Measurements from ENCODE around the gene DGAT2. TPM values are rescaled to one million over a fixed set of nuclear protein-coding genes. Genes with fewer than 3 reads are reported as not detected.
A peak's percentile ranks its signal among the peaks of the same experiment; 100 is the strongest.

Gene DGAT2
- total and polyA plus RNA-seq, 5 donors from 2014 or later: 0.17 to 0.47 (median 0.42) TPM; not detected in 2

DNA sequence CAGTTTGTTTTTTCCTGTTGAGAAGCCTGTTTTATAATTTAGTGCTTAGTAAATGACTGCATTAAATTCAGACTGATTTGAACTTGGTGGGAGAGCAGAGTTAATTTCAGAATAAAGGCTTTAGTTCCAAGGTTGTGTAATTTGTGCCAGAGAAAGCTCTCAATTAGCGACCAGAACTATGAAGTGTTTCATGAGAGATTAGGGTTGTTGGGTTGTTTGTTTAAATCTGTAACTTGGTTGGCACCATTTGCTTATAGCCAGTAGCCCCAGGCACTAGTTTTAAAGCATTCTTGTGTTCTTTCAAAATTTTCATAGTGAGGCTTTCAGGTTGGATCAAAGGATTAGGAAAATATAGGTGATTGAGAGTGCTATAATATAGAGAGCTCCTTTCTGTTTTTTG lies 71.9 kb downstream of the DGAT2 start:
- peaks cover 29 to 44% (median 35%) of the 10 kb centered on the region in 4 donors for H3K4me1 Mint-ChIP-seq
- peaks cover 3% of the 10 kb centered on the region for H3K36me3 ChIP-seq (ENCODE audit: control insufficient read depth, insufficient read depth, low read length)
- no peak for DNase-seq
- no peak for ATAC-seq (ENCODE audit: low read depth in 2 of 2)
- H3K27me3 Mint-ChIP-seq: no peaks in the 10 kb centered on the region
- no peaks in the 10 kb centered on the region for H3K9me3 Mint-ChIP-seq
- H3K4me3 ChIP-seq (ENCODE audit: low read depth, low read length): no peak overlapping the region
- H3K4me1 ChIP-seq (ENCODE audit: control insufficient read depth, insufficient read depth, low read length, poor library complexity, severe bottlenecking): no peaks in the 10 kb centered on the region
- H3K27me3 ChIP-seq (ENCODE audit: control insufficient read depth, insufficient read depth, low read length): no peaks in the 10 kb centered on the region
- H3K36me3 Mint-ChIP-seq: peaks cover 14% of the 10 kb centered on the region
- no peak overlapping the region for H3K27ac ChIP-seq (ENCODE audit: insufficient read depth, low read length, poor library complexity, severe bottlenecking)
- H3K27ac Mint-ChIP-seq: peak overlapping the region in 1 of 3 donors; percentile 55
- no peak overlapping the region for H3K4me3 Mint-ChIP-seq
- H3K9me3 ChIP-seq (ENCODE audit: control insufficient read depth in 2 of 2, low read length in 2 of 2): no peaks in the 10 kb centered on the region

DNA sequence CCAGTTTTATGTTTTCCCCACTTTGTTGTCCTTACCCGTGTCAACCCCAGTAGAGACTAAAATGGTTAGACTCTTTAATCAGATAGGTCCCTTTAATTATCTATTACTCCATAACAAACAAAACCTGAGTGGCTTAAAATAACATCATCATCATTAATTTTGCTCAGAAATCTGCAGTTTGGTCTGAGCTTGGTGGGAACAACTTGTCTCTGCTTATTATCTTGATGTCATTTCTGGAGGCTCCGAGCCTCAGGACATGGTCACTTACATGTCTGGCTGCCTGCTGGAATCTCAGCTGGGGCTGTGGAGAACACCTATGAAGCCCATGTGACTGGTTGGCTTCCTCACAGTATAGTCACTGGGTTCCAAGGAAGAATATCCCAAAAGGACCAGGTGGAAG lies 73.2 kb downstream of the DGAT2 start:
- peaks cover 3% of the 10 kb centered on the region for H3K36me3 ChIP-seq (ENCODE audit: control insufficient read depth, insufficient read depth, low read length)
- no peaks in the 10 kb centered on the region for H3K27me3 ChIP-seq (ENCODE audit: control insufficient read depth, insufficient read depth, low read length)
- no peaks in the 10 kb centered on the region for H3K9me3 ChIP-seq (ENCODE audit: control insufficient read depth in 2 of 2, low read length in 2 of 2)
- no peak overlapping the region for H3K27ac ChIP-seq (ENCODE audit: insufficient read depth, low read length, poor library complexity, severe bottlenecking)
- H3K4me3 ChIP-seq (ENCODE audit: low read depth, low read length): no peak overlapping the region
- Mint-ChIP-seq H3K4me1 (peaks cover 29 to 41% (median 35%) of the 10 kb centered on the region in 4 donors), H3K36me3 (peaks cover 21% of the 10 kb centered on the region), H3K9me3 (peaks cover 0 to 1% (median 0%) of the 10 kb centered on the region in 7 donors), H3K27ac (peak overlapping the region in 1 of 3 donors; percentile 14), H3K4me3 (no peak overlapping the region), H3K27me3 (no peaks in the 10 kb centered on the region)
- no peaks in the 10 kb centered on the region for H3K4me1 ChIP-seq (ENCODE audit: control insufficient read depth, insufficient read depth, low read length, poor library complexity, severe bottlenecking)
- DNase-seq: no peak
- ATAC-seq (ENCODE audit: low read depth in 2 of 2): no peak

DNA sequence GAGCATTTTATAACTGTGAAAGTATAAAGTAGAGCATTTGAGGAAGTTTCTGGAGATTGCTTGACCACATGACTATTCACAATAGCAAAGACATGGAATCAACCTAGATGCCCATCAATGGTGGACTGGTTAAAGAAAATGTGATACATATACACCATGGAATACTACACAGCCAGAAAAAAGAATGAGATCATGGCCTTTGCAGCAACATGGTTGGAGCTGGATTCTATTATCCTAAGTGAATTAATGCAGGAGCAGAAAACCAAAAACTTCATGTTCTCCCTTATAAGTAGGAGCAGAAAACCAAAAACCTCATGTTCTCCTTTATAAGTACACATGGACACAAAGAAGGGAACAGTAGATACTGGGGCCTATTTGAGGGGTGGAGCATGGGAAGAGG lies 76.7 kb downstream of the DGAT2 start:
- Mint-ChIP-seq H3K4me1 (peaks cover 30 to 40% (median 34%) of the 10 kb centered on the region in 4 donors), H3K4me3 (no peak overlapping the region), H3K9me3 (peaks cover 0 to 1% (median 0%) of the 10 kb centered on the region in 7 donors), H3K36me3 (peaks cover 16% of the 10 kb centered on the region), H3K27me3 (no peaks in the 10 kb centered on the region), H3K27ac (no peak overlapping the region)
- no peak overlapping the region for H3K27ac ChIP-seq (ENCODE audit: insufficient read depth, low read length, poor library complexity, severe bottlenecking)
- no peak overlapping the region for H3K4me3 ChIP-seq (ENCODE audit: low read depth, low read length)
- H3K9me3 ChIP-seq (ENCODE audit: control insufficient read depth in 2 of 2, low read length in 2 of 2): no peaks in the 10 kb centered on the region
- H3K36me3 ChIP-seq (ENCODE audit: control insufficient read depth, insufficient read depth, low read length): no peaks in the 10 kb centered on the region
- peaks cover 2% of the 10 kb centered on the region for H3K4me1 ChIP-seq (ENCODE audit: control insufficient read depth, insufficient read depth, low read length, poor library complexity, severe bottlenecking)
- no peaks in the 10 kb centered on the region for H3K27me3 ChIP-seq (ENCODE audit: control insufficient read depth, insufficient read depth, low read length)
- ATAC-seq (ENCODE audit: low read depth in 2 of 2): no peak
- DNase-seq: no peak

DNA sequence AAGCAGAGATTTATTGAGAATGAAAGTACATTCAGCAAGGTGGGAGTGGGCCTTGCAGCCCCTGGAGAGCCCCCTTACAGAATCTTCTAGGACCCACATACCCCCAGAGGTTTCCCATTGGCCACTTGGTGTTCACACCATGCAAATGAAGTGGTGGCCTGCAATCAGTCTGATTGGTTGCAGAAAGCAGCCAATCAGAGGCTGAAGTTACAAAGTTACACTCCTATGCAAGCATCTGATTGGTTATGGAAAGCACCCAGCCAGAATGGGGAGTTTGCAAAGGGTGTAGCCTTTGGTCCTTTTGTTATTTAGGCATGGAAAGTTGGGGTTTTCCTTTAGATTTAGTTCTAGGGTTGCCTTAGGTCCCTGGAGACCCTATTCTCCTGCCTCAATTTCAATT lies 81.3 kb downstream of the DGAT2 start:
- H3K4me1 ChIP-seq (ENCODE audit: control insufficient read depth, insufficient read depth, low read length, poor library complexity, severe bottlenecking): peaks cover 4% of the 10 kb centered on the region
- H3K9me3 Mint-ChIP-seq: peaks cover 0 to 1% (median 0%) of the 10 kb centered on the region in 7 donors
- H3K4me3 ChIP-seq (ENCODE audit: low read depth, low read length): no peak overlapping the region
- no peaks in the 10 kb centered on the region for H3K9me3 ChIP-seq (ENCODE audit: control insufficient read depth in 2 of 2, low read length in 2 of 2)
- H3K4me1 Mint-ChIP-seq: peaks cover 25 to 42% (median 30%) of the 10 kb centered on the region in 4 donors
- DNase-seq (no peak), ATAC-seq (ENCODE audit: low read depth in 2 of 2) (no peak)
- H3K27ac Mint-ChIP-seq: peak overlapping the region in 2 of 3 donors; percentile 33 to 53
- H3K27me3 Mint-ChIP-seq: no peaks in the 10 kb centered on the region
- H3K36me3 Mint-ChIP-seq: peaks cover 26% of the 10 kb centered on the region
- no peak overlapping the region for H3K27ac ChIP-seq (ENCODE audit: insufficient read depth, low read length, poor library complexity, severe bottlenecking)
- H3K36me3 ChIP-seq (ENCODE audit: control insufficient read depth, insufficient read depth, low read length): peaks cover 12% of the 10 kb centered on the region
- no peaks in the 10 kb centered on the region for H3K27me3 ChIP-seq (ENCODE audit: control insufficient read depth, insufficient read depth, low read length)
- no peak overlapping the region for H3K4me3 Mint-ChIP-seq

DNA sequence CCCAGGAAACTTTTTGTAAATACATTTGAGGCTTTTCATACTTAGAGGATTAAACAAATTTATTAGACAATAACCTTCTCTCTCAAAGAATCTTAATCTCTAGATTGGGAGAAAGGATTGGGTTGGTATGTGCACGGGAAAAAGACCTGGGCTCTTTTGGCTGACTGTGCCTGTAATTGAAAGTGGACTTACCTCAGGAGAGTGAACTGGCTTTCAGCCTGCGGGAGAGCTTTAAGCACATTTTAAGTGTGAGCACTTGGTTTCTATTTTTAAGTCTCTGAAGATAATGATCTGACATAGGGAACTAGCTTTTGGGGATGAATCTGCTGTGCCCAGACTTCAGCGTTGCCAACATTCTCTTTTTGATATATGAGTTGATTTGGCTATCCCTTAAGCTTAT lies 82.2 kb downstream of the DGAT2 start:
- no peak overlapping the region for H3K4me3 Mint-ChIP-seq
- Histone ChIP-seq H3K27me3 (ENCODE audit: control insufficient read depth, insufficient read depth, low read length) (no peaks in the 10 kb centered on the region), H3K4me1 (ENCODE audit: control insufficient read depth, insufficient read depth, low read length, poor library complexity, severe bottlenecking) (peaks cover 4% of the 10 kb centered on the region), H3K9me3 (ENCODE audit: control insufficient read depth in 2 of 2, low read length in 2 of 2) (no peaks in the 10 kb centered on the region), H3K4me3 (ENCODE audit: low read depth, low read length) (no peak overlapping the region), H3K36me3 (ENCODE audit: control insufficient read depth, insufficient read depth, low read length) (peaks cover 12% of the 10 kb centered on the region), H3K27ac (ENCODE audit: insufficient read depth, low read length, poor library complexity, severe bottlenecking) (no peak overlapping the region)
- DNase-seq: no peak
- H3K27ac Mint-ChIP-seq: peak overlapping the region in 2 of 3 donors; percentile 33 to 44
- no peak for ATAC-seq (ENCODE audit: low read depth in 2 of 2)
- H3K36me3 Mint-ChIP-seq: peaks cover 29% of the 10 kb centered on the region
- peaks cover 0 to 1% (median 0%) of the 10 kb centered on the region in 7 donors for H3K9me3 Mint-ChIP-seq
- H3K4me1 Mint-ChIP-seq: peaks cover 17 to 44% (median 31%) of the 10 kb centered on the region in 4 donors
- H3K27me3 Mint-ChIP-seq: no peaks in the 10 kb centered on the region

Other genes starting within 250 kb of the DGAT2 start
- 170 TPM for gene GDPD5, start 242.8 kb upstream of the DGAT2 start, total RNA-seq
- gene GDPD5, start 242.8 kb upstream of the DGAT2 start, polyA plus RNA-seq: 10 to 100 TPM in 3 of 4 donors, 1 to 10 TPM in 1; 8.0 to 23.4 (median 15.9) TPM
- 3.4 TPM for gene SERPINH1, start 206.5 kb upstream of the DGAT2 start, total RNA-seq
- 1 to 10 TPM; 1.2 to 4.5 (median 3.3) TPM for gene SERPINH1, start 206.5 kb upstream of the DGAT2 start, polyA plus RNA-seq
- 0.44 TPM for gene MAP6, start 99.7 kb upstream of the DGAT2 start, total RNA-seq
- gene MAP6, start 99.7 kb upstream of the DGAT2 start, polyA plus RNA-seq: not detected
- gene MOGAT2, start 50.9 kb upstream of the DGAT2 start, total RNA-seq: not detected
- not detected for gene MOGAT2, start 50.9 kb upstream of the DGAT2 start, polyA plus RNA-seq
- 37.2 TPM for gene UVRAG, start 46.4 kb downstream of the DGAT2 start, total RNA-seq
- gene UVRAG, start 46.4 kb downstream of the DGAT2 start, polyA plus RNA-seq: 10 to 100 TPM; 13.7 to 21.5 (median 15.9) TPM

Data from CD4-positive, CD25-positive, alpha-beta regulatory T cell (primary cell).